Measurements from ENCODE around the gene PTPRN2.

Gene PTPRN2

DNA sequence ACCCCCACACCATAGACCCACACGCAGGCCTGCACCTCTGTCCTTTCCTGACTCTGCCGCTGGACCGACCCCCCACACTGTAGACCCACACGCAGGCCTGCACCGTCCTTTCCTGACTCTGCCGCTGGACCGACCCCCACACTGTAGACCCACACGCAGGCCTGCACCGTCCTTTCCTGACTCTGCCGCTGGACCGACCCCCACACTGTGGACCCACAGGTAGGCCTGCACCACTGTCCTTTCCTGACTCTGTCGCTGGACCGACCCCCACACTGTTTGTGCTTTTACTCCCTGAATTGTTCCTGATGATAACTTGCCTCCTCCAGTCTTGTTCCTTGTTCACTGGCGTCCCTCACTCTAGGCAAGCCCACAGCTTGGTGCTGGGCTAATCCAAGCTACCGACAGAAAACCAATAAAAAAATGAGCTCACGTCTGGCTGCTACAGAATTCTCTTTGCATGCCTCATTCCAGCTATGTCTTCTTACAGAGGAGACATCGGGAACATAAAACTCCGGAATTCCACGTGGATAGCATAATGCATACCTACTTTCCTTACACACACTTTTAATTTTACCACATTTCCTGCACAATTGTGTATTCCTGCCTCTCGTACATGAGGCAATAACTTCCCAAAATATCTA lies 494.3 kb downstream of the PTPRN2 start:
- no peak overlapping the region for H3K4me3 ChIP-seq (ENCODE audit: low read depth, low read length)
- no peak for DNase-seq (ENCODE audit: low read depth)
- TF ChIP-seq, protein P1, sequence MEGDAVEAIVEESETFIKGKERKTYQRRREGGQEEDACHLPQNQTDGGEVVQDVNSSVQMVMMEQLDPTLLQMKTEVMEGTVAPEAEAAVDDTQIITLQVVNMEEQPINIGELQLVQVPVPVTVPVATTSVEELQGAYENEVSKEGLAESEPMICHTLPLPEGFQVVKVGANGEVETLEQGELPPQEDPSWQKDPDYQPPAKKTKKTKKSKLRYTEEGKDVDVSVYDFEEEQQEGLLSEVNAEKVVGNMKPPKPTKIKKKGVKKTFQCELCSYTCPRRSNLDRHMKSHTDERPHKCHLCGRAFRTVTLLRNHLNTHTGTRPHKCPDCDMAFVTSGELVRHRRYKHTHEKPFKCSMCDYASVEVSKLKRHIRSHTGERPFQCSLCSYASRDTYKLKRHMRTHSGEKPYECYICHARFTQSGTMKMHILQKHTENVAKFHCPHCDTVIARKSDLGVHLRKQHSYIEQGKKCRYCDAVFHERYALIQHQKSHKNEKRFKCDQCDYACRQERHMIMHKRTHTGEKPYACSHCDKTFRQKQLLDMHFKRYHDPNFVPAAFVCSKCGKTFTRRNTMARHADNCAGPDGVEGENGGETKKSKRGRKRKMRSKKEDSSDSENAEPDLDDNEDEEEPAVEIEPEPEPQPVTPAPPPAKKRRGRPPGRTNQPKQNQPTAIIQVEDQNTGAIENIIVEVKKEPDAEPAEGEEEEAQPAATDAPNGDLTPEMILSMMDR (IDR thresholded peaks at IDR 0.05; ENCODE audit: low read depth, low read length) = no peak
- no peak for TF ChIP-seq MYC (IDR thresholded peaks at IDR 0.05; ENCODE audit: low read depth, low read length)
- no peak for TF ChIP-seq MAX (IDR thresholded peaks at IDR 0.05; ENCODE audit: low read depth, low read length)
- no peak for TF ChIP-seq POLR2A (IDR thresholded peaks at IDR 0.05; ENCODE audit: extremely low read depth, insufficient read length)

GRCh38 chr7:158087196-158087595 lies 500.4 kb downstream of the PTPRN2 start:
- DNase-seq (ENCODE audit: low read depth) = no peak
- TF ChIP-seq POLR2A (IDR thresholded peaks at IDR 0.05; ENCODE audit: extremely low read depth, insufficient read length) (no peak), MAX (IDR thresholded peaks at IDR 0.05; ENCODE audit: low read depth, low read length) (no peak), MYC (IDR thresholded peaks at IDR 0.05; ENCODE audit: low read depth, low read length) (no peak)
- TF ChIP-seq, protein P1 (IDR thresholded peaks at IDR 0.05; ENCODE audit: low read depth, low read length) = no peak
- H3K4me3 ChIP-seq (ENCODE audit: low read depth, low read length) = no peak overlapping the region

DNA sequence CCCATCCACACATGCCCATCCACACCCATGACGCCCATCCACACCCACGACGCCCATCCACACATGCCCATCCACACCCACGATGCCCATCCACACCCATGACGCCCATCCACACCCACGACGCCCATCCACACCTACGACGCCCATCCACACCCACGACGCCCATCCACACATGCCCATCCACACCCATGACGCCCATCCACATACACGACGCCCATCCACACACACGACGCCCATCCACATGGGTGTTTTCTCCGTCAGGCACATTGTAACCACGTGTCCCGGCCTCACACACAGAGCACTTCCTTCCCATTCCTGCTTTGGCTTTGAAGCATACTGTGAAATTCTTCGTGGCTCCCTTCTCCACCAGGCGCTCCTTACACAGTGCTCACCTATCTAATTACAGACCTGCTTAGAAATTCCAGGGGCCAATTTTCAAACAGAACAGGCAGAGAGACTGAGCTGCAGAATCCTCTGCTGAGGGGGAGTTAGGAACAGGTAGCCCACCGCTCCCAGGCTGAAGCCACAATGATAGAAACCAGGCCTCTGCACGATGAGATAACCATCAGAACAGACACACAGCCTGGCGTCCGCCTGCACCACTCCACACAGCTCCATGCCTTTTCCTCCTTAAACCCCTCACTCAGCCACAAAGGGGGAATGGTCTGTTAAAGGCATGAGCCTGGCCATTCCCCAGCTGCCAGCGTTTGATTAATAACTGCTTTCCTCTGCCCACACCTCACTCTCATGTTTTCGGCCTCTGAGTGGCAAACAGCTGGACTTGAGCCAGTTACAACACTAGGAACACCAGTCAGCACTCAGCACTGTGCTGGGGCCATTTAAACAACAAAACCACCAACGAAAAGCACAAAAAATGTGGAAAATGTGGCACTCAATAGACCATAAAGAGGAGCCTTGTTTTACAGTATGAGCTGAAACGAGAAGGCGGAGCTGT lies 501.6 kb downstream of the PTPRN2 start:
- no peak for DNase-seq (ENCODE audit: low read depth)
- H3K4me3 ChIP-seq (ENCODE audit: low read depth, low read length) = no peak overlapping the region
- TF ChIP-seq MYC (IDR thresholded peaks at IDR 0.05; ENCODE audit: low read depth, low read length) (no peak), MAX (IDR thresholded peaks at IDR 0.05; ENCODE audit: low read depth, low read length) (no peak), POLR2A (IDR thresholded peaks at IDR 0.05; ENCODE audit: extremely low read depth, insufficient read length) (no peak)
- TF ChIP-seq, protein P1 (IDR thresholded peaks at IDR 0.05; ENCODE audit: low read depth, low read length) = no peak

GRCh38 chr7:158084555-158084954 lies 503.1 kb downstream of the PTPRN2 start:
- no peak for DNase-seq (ENCODE audit: low read depth)
- TF ChIP-seq POLR2A (IDR thresholded peaks at IDR 0.05; ENCODE audit: extremely low read depth, insufficient read length) (no peak), MAX (IDR thresholded peaks at IDR 0.05; ENCODE audit: low read depth, low read length) (no peak), MYC (IDR thresholded peaks at IDR 0.05; ENCODE audit: low read depth, low read length) (no peak)
- TF ChIP-seq, protein P1 (IDR thresholded peaks at IDR 0.05; ENCODE audit: low read depth, low read length) = no peak
- H3K4me3 ChIP-seq (ENCODE audit: low read depth, low read length) = no peak overlapping the region

DNA sequence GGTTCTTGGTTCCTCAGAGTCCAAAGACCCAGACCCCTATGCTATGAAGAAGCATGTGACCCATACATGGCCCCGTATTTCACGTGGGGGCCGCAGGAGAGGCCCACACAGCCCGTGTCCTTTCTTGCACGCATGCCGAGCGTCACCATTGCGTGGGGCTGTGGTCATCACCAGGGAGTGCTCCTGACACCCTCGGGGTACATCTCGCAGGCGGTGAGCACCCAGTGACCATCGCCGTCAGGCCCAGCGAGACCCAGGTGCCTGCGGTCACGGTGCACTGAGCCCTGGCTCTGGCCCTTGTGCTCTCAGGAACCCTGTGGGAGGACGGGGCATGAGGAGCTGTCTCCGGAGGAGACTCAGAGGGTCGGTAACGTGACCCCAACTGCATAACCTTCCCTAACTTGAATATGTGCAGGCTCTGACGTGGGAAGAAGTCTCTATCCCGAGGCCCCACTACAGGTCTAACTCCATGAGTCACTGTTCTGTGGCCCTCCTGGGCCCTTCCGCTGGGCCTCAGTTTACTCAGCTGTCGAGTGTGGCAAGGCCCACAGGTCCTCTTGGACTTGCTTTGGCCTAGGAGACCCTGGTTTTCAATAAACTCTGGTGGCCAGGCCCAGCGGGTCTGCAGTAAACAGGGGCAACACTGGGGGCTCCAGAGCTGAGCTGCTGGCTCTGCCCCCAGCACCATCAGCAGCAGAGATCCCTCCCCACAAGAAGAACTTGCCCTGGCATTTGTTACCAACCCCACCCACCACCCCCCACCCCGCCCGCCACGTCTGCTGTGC lies 503.9 kb downstream of the PTPRN2 start:
- TF ChIP-seq MYC (IDR thresholded peaks at IDR 0.05; ENCODE audit: low read depth, low read length) = no peak
- TF ChIP-seq POLR2A (IDR thresholded peaks at IDR 0.05; ENCODE audit: extremely low read depth, insufficient read length) = no peak
- no peak overlapping the region for H3K4me3 ChIP-seq (ENCODE audit: low read depth, low read length)
- no peak for DNase-seq (ENCODE audit: low read depth)
